WTC11 (cell line): Measurements from ENCODE around the gene ARIH1. TPM values are rescaled to one million over a fixed set of nuclear protein-coding genes. Genes with fewer than 3 reads are reported as not detected.

Experiments
- ATAC-seq: fragments of 200-7000 bp; cut with Tn5 transposase; 2 replicates; pipeline ENCODE4 v1.10.0; 2021; ENCODE audit warnings: mild to moderate bottlenecking, moderate library complexity
- CTCF ChIA-PET: fragments of 300-600 bp; sonication (Branson Sonifier 250); formaldehyde crosslinking; loops from one replicate; lab custom pipeline; 2021; ENCODE audit warnings: antibody characterized with exemption; lab: Charles Lee
- POLR2A ChIA-PET: fragments of 350-600 bp; sonication (Branson Sonifier 250); formaldehyde crosslinking; loops from one replicate; lab custom pipeline; 2021; ENCODE audit warnings: antibody characterized with exemption; lab: Charles Lee
- DNase-seq: peaks from one replicate; pipeline ENCODE4 v3.0.0; 2021; ENCODE audit warnings: low spot score
- H3K27ac Mint-ChIP-seq: 2 replicates; pipeline ENCODE4 v1.8.0; 2021; ENCODE audit warnings: mixed read lengths
- H3K27me3 Mint-ChIP-seq: 2 replicates; pipeline ENCODE4 v1.8.0; 2021; ENCODE audit warnings: low read depth, mild to moderate bottlenecking, moderate library complexity, mixed read lengths
- H3K36me3 Mint-ChIP-seq: 2 replicates; pipeline ENCODE4 v1.8.0; 2021; ENCODE audit warnings: mixed read lengths
- H3K4me1 Mint-ChIP-seq: 2 replicates; pipeline ENCODE4 v1.8.0; 2022; ENCODE audit warnings: mixed read lengths
- H3K4me3 Mint-ChIP-seq: 2 replicates; pipeline ENCODE4 v1.8.0; 2021; ENCODE audit warnings: mild to moderate bottlenecking, moderate library complexity, mixed read lengths
- H3K9me3 Mint-ChIP-seq: 2 replicates; pipeline ENCODE4 v1.8.0; 2021; ENCODE audit warnings: mixed read lengths
- ARID4B ChIP-seq: sonication (generic); formaldehyde crosslinking; IDR thresholded peaks from 2 replicates; pipeline ENCODE4 v1.8.0; 2023; ENCODE audit warnings: missing genetic modification reagents, mild to moderate bottlenecking, borderline replicate concordance
- ESRRA ChIP-seq: sonication (generic); formaldehyde crosslinking; IDR thresholded peaks from 2 replicates; pipeline ENCODE4 v1.8.1; 2022; ENCODE audit warnings: mild to moderate bottlenecking, missing genetic modification reagents, borderline replicate concordance
- FOXK1 ChIP-seq: sonication (generic); formaldehyde crosslinking; IDR thresholded peaks from 2 replicates; pipeline ENCODE4 v1.8.0; 2022; ENCODE audit warnings: mild to moderate bottlenecking, moderate library complexity, missing genetic modification reagents
- FOXP1 ChIP-seq: sonication (generic); formaldehyde crosslinking; IDR thresholded peaks from 2 replicates; pipeline ENCODE4 v1.8.0; 2022; ENCODE audit warnings: missing genetic modification reagents, mild to moderate bottlenecking, moderate library complexity, borderline replicate concordance
- GABPB1 ChIP-seq: sonication (generic); formaldehyde crosslinking; IDR thresholded peaks from 2 replicates; pipeline ENCODE4 v1.8.1; 2023; ENCODE audit warnings: mild to moderate bottlenecking, missing genetic modification reagents
- IRF2 ChIP-seq: sonication (generic); formaldehyde crosslinking; IDR thresholded peaks from 2 replicates; pipeline ENCODE4 v1.8.0; 2022; ENCODE audit warnings: low read depth, missing genetic modification reagents, borderline replicate concordance
- KAT7 ChIP-seq: sonication (generic); formaldehyde crosslinking; IDR thresholded peaks from 2 replicates; pipeline ENCODE4 v1.8.1; 2023; ENCODE audit warnings: missing genetic modification reagents, mild to moderate bottlenecking, borderline replicate concordance
- MXD4 ChIP-seq: fragments of 250-450 bp; sonication (Bioruptor Pico); IDR thresholded peaks from 2 replicates; pipeline ENCODE4 v1.8.0; 2021; ENCODE audit warnings: mild to moderate bottlenecking, moderate library complexity, borderline replicate concordance
- NFE2L1 ChIP-seq: sonication (generic); formaldehyde crosslinking; IDR thresholded peaks from 2 replicates; pipeline ENCODE4 v1.8.1; 2023; ENCODE audit warnings: missing genetic modification reagents
- NFYB ChIP-seq: sonication (generic); formaldehyde crosslinking; conservative IDR thresholded peaks from 2 replicates; pipeline ENCODE4 v1.8.0; 2022; ENCODE audit warnings: low read depth, missing genetic modification reagents
- ZNF232 ChIP-seq: sonication (generic); formaldehyde crosslinking; IDR thresholded peaks from 2 replicates; pipeline ENCODE4 v1.8.0; 2022; ENCODE audit warnings: mild to moderate bottlenecking, missing genetic modification reagents
- ZNF396 ChIP-seq: fragments of 250-450 bp; sonication (Bioruptor Pico); IDR thresholded peaks from 2 replicates; pipeline ENCODE4 v1.8.0; 2021; ENCODE audit warnings: mild to moderate bottlenecking, moderate library complexity, borderline replicate concordance
- ZNF425 ChIP-seq: fragments of 250-450 bp; sonication (Bioruptor Pico); conservative IDR thresholded peaks from 2 replicates; pipeline ENCODE4 v1.9.0; 2021; ENCODE audit warnings: mild to moderate bottlenecking
- total RNA-seq: library from RNA; stranded (reverse); gene quantifications from 3 replicates; pipeline ENCODE4 v1.2.3, GENCODE V29; 2021
- TF ChIP-seq, protein P1 (sequence below): sonication (generic); formaldehyde crosslinking; IDR thresholded peaks from 2 replicates; pipeline ENCODE4 v1.8.0; 2023; ENCODE audit warnings: mild to moderate bottlenecking, missing genetic modification reagents
- TF ChIP-seq, protein P2 (sequence below): sonication (generic); formaldehyde crosslinking; IDR thresholded peaks from 2 replicates; pipeline ENCODE4 v1.8.1; 2022; ENCODE audit warnings: low read depth, mild to moderate bottlenecking, moderate library complexity, missing genetic modification reagents, borderline replicate concordance
- TF ChIP-seq, protein P3 (sequence below): fragments of 250-450 bp; sonication (Bioruptor Pico); IDR thresholded peaks from 2 replicates; pipeline ENCODE4 v1.9.0; 2021; ENCODE audit warnings: mild to moderate bottlenecking, borderline replicate concordance

ARIH1 gene
- total RNA-seq, 1 experiment from 2014 or later = 198 TPM

DNA sequence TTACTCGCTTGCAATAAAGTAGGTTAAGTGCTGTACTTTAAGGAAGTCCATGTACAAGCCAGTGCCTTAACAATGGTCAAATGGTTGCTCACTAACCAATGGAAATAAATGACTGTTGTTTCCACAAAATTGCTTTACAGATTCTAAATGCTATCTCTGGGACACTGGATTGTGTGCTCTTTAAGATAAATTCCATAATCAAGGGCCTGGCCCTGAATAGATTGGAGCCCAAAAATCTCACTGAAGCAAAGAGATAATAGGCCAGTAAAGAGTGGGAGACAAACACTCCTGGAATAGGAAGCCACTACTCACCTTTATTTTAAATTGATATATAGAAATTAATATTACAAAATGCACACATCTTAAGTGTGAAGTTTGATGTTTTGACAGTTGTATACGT is 118.0 kb downstream of the ARIH1 start:
- POLR2A ChIA-PET = no interaction called here
- Mint-ChIP-seq H3K4me1 (no peaks in the 10 kb centered on the region; the same call in 1 of the 2 replicates), H3K36me3 (no peaks in the 10 kb centered on the region), H3K9me3 (no peaks in the 10 kb centered on the region), H3K27ac (no peak overlapping the region), H3K27me3 (no peaks in the 10 kb centered on the region), H3K4me3 (no peak overlapping the region)
- CTCF ChIA-PET = no interaction called here
- ATAC-seq (no peak), DNase-seq (no peak)
- TF ChIP-seq IRF2 (CRISPR knock-in tag) (no peak), ESRRA (CRISPR knock-in tag) (no peak), ZNF232 (no peak), ZNF396 (CRISPR knock-in tag) (no peak), GABPB1 (CRISPR knock-in tag) (no peak), FOXK1 (CRISPR knock-in tag) (no peak), FOXP1 (CRISPR knock-in tag) (no peak), NFYB (CRISPR knock-in tag) (no peak)
- TF ChIP-seq, protein P1, sequence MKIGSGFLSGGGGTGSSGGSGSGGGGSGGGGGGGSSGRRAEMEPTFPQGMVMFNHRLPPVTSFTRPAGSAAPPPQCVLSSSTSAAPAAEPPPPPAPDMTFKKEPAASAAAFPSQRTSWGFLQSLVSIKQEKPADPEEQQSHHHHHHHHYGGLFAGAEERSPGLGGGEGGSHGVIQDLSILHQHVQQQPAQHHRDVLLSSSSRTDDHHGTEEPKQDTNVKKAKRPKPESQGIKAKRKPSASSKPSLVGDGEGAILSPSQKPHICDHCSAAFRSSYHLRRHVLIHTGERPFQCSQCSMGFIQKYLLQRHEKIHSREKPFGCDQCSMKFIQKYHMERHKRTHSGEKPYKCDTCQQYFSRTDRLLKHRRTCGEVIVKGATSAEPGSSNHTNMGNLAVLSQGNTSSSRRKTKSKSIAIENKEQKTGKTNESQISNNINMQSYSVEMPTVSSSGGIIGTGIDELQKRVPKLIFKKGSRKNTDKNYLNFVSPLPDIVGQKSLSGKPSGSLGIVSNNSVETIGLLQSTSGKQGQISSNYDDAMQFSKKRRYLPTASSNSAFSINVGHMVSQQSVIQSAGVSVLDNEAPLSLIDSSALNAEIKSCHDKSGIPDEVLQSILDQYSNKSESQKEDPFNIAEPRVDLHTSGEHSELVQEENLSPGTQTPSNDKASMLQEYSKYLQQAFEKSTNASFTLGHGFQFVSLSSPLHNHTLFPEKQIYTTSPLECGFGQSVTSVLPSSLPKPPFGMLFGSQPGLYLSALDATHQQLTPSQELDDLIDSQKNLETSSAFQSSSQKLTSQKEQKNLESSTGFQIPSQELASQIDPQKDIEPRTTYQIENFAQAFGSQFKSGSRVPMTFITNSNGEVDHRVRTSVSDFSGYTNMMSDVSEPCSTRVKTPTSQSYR (CRISPR knock-in tag) = no peak

DNA sequence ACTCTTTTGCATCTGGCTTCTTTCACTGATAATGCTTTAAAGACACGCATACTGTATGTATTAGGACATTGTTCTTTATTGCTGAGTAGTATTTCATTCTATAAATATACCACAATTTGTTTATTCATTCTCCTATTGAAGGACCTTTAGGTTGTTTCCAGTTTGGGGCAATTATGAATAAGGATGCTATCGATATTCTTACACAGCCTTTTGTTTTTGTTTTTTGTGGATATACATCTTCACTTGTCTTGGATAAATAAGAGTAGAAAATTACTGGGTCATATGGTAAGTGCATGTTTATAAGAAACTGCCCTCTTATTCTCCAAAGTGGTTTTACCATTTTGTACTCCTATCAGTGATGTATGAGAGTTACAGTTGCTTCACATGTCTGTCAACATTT is 118.5 kb downstream of the ARIH1 start:
- CTCF ChIA-PET = no interaction called here
- no peak for TF ChIP-seq NFYB (CRISPR knock-in tag)
- TF ChIP-seq ARID4B (CRISPR knock-in tag) = no peak
- TF ChIP-seq NFE2L1 (CRISPR knock-in tag) = no peak
- no peak for TF ChIP-seq ZNF396 (CRISPR knock-in tag)
- TF ChIP-seq, protein P2, sequence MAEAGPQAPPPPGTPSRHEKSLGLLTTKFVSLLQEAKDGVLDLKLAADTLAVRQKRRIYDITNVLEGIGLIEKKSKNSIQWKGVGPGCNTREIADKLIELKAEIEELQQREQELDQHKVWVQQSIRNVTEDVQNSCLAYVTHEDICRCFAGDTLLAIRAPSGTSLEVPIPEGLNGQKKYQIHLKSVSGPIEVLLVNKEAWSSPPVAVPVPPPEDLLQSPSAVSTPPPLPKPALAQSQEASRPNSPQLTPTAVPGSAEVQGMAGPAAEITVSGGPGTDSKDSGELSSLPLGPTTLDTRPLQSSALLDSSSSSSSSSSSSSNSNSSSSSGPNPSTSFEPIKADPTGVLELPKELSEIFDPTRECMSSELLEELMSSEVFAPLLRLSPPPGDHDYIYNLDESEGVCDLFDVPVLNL (CRISPR knock-in tag) = no peak
- no peak for TF ChIP-seq MXD4 (CRISPR knock-in tag)
- TF ChIP-seq, protein P3, sequence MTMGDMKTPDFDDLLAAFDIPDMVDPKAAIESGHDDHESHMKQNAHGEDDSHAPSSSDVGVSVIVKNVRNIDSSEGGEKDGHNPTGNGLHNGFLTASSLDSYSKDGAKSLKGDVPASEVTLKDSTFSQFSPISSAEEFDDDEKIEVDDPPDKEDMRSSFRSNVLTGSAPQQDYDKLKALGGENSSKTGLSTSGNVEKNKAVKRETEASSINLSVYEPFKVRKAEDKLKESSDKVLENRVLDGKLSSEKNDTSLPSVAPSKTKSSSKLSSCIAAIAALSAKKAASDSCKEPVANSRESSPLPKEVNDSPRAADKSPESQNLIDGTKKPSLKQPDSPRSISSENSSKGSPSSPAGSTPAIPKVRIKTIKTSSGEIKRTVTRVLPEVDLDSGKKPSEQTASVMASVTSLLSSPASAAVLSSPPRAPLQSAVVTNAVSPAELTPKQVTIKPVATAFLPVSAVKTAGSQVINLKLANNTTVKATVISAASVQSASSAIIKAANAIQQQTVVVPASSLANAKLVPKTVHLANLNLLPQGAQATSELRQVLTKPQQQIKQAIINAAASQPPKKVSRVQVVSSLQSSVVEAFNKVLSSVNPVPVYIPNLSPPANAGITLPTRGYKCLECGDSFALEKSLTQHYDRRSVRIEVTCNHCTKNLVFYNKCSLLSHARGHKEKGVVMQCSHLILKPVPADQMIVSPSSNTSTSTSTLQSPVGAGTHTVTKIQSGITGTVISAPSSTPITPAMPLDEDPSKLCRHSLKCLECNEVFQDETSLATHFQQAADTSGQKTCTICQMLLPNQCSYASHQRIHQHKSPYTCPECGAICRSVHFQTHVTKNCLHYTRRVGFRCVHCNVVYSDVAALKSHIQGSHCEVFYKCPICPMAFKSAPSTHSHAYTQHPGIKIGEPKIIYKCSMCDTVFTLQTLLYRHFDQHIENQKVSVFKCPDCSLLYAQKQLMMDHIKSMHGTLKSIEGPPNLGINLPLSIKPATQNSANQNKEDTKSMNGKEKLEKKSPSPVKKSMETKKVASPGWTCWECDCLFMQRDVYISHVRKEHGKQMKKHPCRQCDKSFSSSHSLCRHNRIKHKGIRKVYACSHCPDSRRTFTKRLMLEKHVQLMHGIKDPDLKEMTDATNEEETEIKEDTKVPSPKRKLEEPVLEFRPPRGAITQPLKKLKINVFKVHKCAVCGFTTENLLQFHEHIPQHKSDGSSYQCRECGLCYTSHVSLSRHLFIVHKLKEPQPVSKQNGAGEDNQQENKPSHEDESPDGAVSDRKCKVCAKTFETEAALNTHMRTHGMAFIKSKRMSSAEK (CRISPR knock-in tag) = no peak
- TF ChIP-seq ZNF425 = no peak
- no peak for TF ChIP-seq KAT7 (CRISPR knock-in tag)
- TF ChIP-seq, all 79 proteins: peak for 0
- DNase-seq (no peak), ATAC-seq (no peak)
- Mint-ChIP-seq H3K27me3 (no peaks in the 10 kb centered on the region), H3K27ac (no peak overlapping the region), H3K4me1 (no peaks in the 10 kb centered on the region), H3K9me3 (no peaks in the 10 kb centered on the region), H3K36me3 (no peaks in the 10 kb centered on the region), H3K4me3 (no peak overlapping the region)
- POLR2A ChIA-PET = no interaction called here
